ENCODE measurements around the gene APBB2. TPM values are rescaled to one million over a fixed set of nuclear protein-coding genes. Genes with fewer than 3 reads are reported as not detected.
"Not testable (repeated sequence)": the region's sequence is repeated elsewhere in the genome, so short reads cannot be mapped to it uniquely, and the experiment has no call there.

Gene APBB2
- total RNA-seq, 1 donor from 2014 or later, result 82.9 TPM

DNA sequence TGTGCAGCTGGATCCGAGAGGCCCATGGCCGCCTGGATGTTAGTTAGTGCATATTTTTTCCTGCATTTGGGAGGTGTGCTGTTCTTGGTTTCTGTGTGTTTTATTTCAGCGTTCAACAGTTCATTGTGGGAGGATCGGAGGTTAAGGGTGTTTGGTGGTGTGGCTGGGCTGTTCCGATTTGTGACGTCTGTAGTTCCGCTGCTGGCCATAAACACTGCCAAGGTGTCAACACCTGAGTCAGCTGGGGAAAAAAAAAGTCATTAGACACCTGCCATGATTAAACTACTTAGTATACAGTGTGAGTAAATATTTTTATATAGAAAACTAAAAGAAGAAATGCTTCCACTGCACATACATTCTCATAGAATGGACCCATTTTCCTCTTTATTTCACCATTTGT is 200.2 kb downstream of the APBB2 start:
- no peak for DNase-seq

DNA sequence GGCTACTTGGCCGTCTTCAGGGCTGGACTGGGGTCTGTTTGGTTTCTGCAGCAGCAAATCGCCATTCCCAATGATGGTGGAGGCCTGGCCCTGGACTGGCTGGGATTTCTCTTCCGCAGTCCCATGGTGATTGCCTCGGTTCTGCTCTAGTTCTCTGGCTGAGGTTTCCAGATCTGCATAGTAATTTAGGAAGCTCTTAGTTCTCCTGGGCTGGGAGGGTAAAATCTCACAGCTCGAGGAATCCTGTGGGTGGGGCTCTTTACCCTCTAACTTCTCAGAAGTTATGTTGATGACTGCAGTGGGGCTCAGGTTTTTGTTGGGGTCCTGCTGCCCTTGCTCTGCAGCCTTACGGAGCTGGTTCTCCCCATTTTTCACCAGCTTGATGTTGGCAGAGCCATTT is 200.6 kb downstream of the APBB2 start:
- DNase-seq, result no peak

DNA sequence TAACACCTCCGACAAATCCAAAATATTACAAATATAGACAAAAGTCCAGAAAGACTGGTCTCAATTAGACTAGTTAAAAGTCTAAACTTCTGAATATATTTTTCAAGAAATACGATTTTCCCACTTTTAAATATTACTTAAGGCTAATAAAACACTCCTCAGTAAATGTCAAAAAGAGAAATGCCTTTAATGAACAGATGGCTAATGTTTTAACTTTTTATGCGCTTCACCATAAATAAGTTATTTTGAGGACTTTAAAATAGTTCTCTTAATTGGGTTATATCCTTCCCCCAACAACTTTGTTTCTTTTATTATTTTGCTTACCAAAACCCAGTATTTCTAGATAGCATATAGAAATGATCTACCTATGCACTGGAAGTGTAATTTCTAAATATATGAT is 201.4 kb downstream of the APBB2 start:
- no peak for DNase-seq

DNA sequence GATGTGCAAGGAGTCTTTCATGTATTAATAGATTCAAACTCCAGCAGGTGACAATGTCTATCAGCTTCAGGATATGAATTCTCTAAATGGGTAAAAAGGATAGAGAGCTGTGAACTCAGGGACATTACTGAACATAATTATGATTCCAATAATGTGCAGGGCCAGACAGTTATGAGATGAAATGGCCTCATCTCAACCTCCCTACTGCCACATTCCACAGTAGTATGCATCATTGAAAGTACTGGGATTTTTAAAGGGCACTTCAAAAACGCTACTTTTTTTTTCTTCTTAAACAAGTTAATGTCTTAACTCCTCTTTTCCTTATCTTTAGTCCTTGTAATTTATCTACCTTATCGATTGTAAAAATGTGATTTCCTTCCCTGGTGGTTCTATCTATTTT is 202.0 kb downstream of the APBB2 start:
- no peak for DNase-seq

DNA sequence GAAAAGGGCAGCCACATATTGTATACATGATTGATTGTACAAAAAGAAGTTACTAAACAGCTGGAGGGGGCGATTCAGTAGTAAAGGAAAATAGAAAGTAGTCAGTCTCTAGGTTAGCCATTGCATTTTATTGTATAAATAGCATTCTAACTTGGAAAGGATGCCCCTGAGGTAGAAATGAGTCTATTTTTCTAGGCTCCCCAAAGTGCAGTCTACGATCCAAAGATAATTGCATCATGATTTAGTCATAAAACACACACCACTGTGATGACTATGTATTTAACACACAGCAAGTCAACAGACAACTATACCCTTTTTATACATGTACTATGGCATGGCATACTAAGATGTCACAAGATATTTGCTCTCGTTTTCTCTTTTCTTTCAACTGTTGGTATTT is 204.9 kb downstream of the APBB2 start:
- no peak for DNase-seq

DNA sequence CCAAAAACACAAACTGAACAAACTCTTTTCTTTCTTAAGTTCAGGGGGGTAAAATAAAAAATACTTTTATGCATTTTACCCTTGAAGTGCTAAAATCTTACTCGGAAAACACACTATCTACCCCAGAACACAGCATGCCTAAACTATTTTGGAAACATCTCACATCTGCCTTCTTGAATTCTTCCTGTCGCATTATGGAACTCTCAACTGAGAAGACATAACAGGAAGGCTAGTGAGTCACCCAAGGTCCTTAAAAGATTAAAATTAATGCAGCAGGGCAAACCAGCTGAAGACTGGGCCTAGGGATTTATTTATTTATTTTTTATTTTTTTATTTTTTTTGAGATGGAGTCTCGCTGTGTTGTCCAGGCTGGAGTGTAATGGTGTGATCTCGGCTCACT is 208.2 kb downstream of the APBB2 start:
- no peak for DNase-seq

DNA sequence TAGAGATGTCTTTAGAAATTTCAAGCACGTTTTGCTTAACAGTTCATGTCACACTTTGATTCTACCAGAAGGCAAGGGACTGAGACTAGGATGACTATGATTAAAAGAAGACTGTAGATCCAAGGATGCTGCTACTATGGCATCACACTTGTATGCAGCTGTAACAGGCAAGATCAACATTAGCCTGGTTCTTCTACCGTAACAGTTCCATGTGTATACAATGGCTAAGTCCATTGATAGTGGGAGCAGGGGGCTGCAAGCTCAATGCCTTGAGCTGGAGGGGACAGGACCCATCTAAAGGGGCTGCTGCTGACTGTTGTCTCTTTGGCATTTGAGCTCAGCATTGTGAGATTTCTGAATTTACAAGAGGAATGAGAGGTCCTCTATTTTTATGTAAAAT is 212.0 kb downstream of the APBB2 start:
- DNase-seq, result no peak

DNA sequence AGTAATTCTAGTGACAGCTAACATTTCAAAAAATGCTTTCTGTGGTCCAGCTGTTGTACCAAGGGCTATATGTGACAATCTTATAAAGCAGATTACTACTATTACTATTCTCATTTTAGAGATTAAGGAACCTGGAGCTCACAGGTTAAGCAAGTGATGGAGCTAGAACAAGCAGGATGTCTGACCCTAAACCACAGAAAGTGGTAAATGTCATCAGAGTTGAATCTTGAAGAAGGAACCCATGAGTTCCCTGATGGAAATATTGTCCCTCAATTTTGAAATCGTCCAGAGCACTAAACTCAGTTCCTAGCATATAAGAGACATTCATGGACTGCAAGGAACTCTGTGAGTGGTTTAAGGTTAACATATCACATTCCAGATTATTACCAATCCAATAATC is 214.0 kb downstream of the APBB2 start:
- DNase-seq, result no peak

DNA sequence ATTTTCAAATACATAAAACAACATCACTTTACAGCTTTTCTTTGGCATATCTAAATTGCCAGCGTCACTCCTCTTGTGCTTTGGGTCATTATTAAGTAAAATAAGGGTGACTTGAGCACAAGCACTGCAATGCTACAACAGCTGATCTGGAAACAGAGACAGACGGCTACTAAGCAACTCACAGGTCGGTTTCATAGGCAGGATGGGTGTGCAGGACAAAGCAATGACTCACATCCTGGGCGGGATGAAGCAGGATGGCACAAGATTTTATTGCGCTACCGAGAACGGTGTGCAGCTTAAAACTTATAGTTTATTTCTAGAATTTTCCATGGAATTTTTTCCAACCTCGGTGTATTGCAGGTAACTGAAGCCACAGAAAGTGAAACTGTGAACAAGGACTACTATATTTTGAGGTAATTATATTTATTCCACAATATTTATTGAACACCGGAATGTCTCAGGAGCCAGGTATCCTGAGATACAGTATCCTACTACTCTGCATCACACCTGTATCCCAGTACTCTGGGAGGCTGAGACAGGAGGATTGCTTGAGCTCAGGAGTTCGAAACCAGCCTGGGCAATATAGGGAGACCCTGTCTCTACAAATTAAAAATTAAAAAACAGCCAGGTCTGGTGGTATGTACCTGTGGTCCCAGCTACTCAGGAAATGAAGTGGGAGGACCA is 215.5 kb downstream of the APBB2 start:
- DNase-seq, result no peak

DNA sequence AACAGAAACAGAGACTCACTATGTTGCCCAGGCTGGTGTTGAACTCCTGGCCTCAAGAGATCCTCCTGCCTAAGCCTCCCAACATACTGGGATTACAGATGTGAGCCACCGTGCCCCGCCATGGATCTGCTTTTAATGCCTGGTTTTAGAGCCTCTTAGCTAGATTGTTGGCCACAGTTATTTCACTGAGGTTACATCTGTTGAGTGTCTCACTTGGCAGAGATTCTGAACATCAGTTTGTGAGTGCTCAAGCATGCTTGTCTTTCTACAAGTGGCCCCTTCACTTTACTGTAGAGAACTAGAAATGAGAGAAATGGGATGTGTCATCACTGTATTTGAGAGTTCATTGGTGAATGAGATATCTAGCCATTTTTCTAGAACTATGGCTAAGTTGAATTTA is 218.5 kb downstream of the APBB2 start:
- DNase-seq, result peak; percentile 60

DNA sequence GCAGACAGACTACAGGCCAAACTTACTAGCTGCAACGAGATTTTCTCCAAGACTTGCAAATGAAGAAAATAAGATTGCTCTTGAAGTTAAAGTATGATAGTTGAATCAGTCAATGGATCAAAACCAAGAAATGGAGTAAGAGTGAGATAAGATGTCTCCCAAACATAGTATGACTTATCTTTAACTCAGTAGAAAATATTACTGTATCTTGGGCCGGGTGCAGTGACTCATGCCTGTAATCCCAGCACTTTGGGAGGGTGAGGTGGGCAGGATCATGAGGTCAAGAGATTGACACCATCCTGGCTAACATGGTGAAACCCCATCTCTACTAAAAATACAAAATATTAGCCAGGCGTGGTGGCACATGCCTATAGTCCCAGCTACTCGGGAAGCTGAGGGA is 220.0 kb downstream of the APBB2 start:
- not testable (repeated sequence) for DNase-seq

DNA sequence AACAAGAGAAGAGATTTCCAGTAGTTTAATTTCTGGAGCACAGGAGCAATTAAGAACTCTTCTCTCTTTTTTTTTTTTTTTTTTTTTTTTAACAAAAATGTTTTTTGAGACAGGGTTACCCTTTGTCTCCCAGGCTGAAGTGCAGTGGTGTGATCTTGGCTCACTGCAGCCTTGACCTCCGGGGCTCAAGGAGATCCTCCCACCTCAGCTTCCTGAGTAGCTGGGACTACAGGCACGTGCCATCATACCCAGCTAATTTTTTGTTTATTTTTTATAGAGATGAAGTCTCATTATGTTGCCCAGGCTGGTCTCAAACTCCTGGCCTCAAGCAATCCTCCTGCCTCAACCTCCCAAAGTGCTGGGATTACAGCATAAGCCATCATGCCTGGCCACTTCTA is 221.0 kb downstream of the APBB2 start:
- not testable (repeated sequence) for DNase-seq

DNA sequence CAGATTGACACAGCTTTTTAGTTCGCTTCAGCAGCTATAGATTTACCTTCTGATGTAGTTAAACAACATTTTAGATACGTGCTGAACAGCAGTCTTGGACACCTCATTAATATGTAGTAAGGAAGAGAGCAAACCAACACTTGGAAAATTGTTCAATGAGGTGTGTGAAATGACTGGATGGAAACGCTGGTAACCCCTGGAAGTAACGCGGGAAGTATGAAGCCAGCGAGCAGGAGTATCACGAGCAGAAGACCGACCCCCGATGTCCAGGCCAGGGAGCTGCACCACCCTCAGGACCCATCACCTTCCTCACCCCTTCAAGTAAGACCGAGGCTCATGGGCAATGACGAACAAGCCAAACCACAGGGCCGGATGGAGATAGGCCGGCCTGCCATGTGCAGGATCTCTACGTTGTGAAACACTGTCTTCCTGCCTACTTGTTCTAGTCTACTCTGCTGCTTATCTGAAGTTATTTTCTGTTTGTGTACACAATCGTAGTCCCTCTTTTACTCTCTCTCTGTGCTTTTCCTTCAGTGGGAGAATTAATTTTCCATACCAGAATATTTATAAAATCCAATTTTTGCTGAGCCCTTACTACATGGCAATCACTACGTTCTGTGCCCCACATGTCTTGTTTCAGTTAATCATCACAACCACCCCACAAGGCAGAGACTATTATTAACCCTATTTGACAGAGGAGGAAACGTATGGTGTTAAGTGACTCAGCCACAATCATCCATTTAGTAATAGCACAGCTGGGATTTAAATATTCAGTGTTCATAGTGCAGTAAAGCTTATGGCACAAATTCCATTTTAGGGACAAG is 221.7 kb downstream of the APBB2 start:
- DNase-seq, result peak; percentile 45

DNA sequence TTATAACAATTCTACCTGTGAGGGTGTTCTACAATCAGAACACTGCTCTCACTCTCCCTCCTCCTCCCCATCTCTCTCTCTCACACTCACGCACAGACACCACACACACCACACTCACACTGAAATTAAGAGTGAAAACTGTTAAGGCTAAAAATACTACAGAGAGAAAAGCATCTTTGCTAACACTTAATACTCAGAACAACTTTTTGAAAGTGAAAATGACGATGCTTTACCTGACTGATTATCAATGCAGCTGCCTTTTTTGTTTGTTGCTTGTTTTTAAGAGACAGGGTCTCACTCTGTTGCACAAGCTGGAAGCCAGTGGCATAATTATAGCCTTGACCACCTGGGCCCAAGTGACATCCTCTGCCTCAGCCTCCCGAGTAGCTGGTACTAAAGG is 222.4 kb downstream of the APBB2 start:
- DNase-seq, result no peak

DNA sequence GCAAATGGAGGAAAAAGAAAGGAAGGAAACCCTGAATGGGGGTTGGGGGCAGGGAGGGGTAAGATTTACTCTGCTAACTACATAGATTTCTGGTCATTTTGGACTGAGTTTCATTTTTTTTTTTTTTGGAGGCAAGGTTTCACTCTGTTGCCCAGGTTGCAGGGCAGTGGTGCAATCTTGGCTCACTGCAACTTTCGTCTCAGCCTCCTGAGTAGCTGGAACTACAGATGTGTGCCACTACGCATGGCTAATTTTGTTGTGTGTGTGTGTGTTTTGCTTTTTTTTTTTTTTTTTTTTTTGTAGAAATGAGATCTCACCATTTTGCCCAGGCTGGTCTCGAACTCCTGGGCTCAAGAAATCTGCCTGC is 223.5 kb downstream of the APBB2 start:
- DNase-seq, result no peak

DNA sequence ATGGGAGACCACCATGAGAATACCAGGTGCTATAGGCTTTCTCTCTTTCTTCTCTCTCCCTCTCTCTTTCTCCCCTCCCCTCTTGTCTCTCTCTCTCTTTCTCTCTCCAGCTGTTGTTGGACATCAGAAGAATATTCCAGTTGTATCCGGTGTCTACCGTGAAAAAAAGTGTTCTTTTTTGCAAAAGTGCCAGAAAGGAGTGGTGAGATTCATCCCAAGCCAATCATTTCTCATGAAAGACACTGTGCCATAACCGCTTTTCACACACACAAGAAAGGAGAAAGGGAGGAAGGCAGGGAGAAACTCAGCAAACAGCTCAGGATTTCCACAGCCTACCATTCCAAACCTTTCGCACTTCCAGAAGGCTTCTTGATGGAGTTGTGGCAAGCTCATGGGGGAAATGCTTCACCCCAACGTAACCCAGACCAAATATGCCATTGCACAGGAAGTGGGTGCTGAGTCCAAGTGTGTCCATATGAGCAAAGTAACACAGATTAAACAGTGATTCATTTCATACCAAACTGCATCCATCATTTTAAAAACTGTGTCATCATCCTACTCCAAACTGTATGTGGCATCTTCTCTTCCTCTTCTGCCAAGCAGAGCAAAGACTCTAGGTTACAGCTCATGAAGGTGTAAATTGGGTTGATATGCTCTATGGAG is 224.0 kb downstream of the APBB2 start:
- peak; percentile 81 for DNase-seq

DNA sequence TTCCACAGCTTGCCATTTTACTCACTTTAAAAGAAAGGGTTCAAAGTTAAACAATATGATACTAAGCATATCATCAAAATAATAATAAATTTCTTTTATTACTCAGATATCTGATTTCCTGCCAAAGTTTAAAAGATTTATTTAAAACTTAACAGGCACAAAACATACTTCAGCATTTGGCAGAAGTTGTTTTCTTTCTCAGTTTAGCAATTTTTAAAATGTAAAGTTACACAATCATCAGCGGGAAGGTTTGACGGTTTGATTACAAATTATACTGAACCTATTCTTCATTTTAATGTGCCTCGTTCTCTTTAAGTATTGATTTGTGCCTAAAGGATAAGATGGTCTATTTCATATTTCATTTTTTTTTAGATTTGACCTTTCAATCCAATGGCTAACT is 227.2 kb downstream of the APBB2 start:
- DNase-seq, result peak; percentile 20

DNA sequence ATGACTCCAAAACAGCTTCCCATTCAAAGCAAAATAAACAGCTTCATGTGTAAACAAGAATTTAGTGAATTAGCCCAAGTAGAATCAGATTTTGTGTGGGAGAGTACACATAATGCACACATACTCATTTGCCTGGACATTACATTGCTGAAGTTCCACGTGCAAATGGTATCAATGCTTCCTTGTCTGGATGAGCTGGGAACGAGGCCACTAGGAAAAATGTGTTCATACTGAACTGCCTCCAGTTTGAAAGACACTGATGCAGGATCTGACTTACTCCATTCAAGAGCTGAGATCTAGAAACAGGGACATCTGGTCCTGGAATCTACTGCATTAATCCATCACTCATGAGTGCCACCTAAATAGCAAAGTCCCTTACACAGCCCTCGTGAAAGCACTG is 228.0 kb downstream of the APBB2 start:
- peak; percentile 74 for DNase-seq

DNA sequence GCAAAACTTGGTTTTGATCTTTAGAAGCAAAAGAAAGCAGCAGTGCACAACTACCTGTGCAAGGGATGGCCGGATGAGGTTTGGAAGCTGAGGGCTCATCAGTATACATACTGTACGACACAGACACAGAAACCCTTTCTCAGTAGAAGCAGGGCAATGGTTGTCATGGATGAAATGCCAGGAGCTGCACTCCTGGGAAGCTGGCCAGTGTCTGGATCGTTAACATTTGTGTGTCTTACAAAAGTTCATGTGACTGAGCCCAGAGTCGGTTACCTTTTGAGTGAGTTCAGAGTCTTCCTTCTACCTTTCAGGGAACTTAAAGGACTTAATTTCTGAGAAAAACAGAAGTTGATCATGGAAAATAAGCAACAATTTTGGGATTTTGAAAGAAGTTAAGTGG is 230.3 kb downstream of the APBB2 start:
- no peak for DNase-seq

DNA sequence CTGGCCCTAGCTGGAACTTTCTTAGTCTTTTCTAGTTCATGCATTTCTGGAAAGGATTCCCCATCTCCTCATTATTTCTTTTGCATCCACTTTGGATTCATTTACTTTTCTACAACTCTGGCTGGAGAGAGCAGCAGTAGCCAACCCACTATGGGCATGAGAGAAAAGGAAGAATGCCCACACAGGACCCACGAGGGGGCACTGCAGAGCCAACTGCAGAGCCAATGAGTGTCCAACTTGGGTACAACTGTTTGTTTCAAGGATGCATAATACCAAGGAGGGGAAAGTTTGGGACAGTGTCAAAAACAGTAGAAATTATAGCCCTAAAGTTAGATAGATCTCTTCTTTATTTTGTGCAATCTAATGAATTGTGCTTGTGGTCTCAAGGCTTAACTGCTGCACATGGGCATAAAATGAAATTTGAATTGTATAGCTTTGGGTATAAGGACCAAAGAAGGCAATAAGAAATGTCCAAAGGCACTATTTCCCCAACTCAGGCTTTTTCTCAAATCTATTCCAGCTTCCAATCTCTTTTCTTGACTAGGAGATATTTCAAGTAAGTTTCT is 233.9 kb downstream of the APBB2 start:
- DNase-seq, result no peak

DNA sequence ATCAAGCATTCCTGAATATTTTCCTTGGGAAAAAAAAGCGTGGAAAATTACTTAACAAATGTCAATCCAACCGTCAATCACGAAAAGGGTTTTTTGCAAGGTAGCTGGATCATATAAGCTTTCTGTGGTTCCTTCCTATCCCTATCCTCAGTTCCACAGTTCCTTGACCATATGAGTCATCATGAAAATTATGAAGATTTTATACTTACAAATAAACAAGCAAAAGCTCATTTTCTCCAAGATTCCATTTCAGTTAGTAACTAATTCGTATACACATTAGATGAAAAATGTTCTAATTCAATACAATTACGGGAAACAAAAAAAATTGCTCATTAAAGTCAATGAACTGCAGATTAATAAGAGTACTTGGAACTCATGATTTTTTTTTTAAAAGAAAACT is 235.8 kb downstream of the APBB2 start:
- DNase-seq, result no peak

DNA sequence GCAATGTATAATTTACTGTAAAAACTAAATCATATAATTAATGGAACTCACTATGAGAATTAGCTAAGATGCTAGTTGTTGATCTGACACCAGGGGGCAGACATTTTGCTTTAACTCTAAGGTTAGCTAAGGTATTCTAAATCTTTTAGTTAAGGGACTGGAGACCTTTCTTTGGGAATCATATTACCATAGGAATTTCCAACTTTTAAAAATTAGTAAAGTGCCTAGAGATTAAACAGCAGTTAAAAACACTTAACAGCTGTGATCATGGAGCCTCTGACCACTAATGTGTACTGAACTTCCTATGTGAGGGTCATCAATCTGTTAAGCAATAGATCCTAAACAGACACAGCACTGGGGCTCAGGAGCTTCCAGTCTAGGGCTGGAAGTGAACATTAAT is 238.0 kb downstream of the APBB2 start:
- DNase-seq, result peak; percentile 42

DNA sequence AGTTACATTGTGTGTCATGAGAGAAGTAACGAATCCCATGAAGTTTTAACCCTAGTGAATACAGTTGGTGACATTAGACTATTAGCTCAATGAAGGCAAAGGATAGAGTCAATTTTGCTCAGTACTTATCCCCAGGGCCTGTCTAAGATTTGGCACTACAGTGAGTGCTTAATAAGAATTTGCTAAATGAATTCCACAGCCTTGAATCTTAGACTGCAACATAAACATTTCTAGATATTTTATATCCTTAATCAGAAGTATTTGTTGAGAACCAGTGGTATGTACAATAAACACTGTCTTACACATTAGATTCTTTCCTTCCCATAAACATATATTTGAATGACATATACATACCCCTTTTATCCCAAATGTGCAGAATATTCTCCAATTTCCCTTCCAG is 241.6 kb downstream of the APBB2 start:
- no peak for DNase-seq
